Measurements from ENCODE around the gene EXD3. TPM values are rescaled to one million over a fixed set of nuclear protein-coding genes. Genes with fewer than 3 reads are reported as not detected.
"Not testable (repeated sequence)": the region's sequence is repeated elsewhere in the genome, so short reads cannot be mapped to it uniquely, and the experiment has no call there.

The EXD3 gene
- total RNA-seq, 2 experiments from 2014 or later: 20.8 to 27.0 TPM

GRCh38 chr9:137467896-137468295 lies 44.9 kb upstream of the EXD3 start:
- no peak for TF ChIP-seq EZH2phosphoT487 (IDR thresholded peaks at IDR 0.05; ENCODE audit: borderline replicate concordance, low read depth, low read length)
- no peak for TF ChIP-seq CTCF (conservative IDR thresholded peaks at IDR 0.05; ENCODE audit: low read length)
- CTCF ChIA-PET (ENCODE audit: unreplicated experiment): no interaction called here

GRCh38 chr9:137467161-137467581 lies 44.2 kb upstream of the EXD3 start:
- intact Hi-C loops (cut with micrococcal nuclease; ENCODE audit: unreplicated experiment): no loop called here
- Histone ChIP-seq H3K27ac (ENCODE audit: low read depth, low read length, poor library complexity, severe bottlenecking) (no peak overlapping the region), H2AFZ (ENCODE audit: low read length) (no peak overlapping the region), H3K4me3 (ENCODE audit: low read depth, low read length, poor library complexity, severe bottlenecking) (no peak overlapping the region), H3K4me2 (ENCODE audit: low read length) (no peak overlapping the region), H3K4me1 (ENCODE audit: insufficient read depth, low read length, poor library complexity, severe bottlenecking) (peaks cover 10% of the 10 kb centered on the region), H3K36me3 (ENCODE audit: insufficient read depth, low read length) (no peaks in the 10 kb centered on the region), H4K20me1 (ENCODE audit: insufficient read depth, low read length) (no peaks in the 10 kb centered on the region), H3K9me3 (ENCODE audit: low read length) (no peaks in the 10 kb centered on the region), H3K79me2 (ENCODE audit: insufficient read depth, low read depth, low read length) (no peaks in the 10 kb centered on the region), H3K9me2 (ENCODE audit: insufficient read depth, low read length) (no peaks in the 10 kb centered on the region)
- no peak for TF ChIP-seq EZH2phosphoT487 (IDR thresholded peaks at IDR 0.05; ENCODE audit: borderline replicate concordance, low read depth, low read length)
- no peak for TF ChIP-seq CTCF (conservative IDR thresholded peaks at IDR 0.05; ENCODE audit: low read length)
- POLR2A ChIA-PET: no interaction called here
- no peak for DNase-seq (ENCODE audit: low spot score)
- BruUV-seq (replicated peaks): no TSS peak
- CTCF ChIA-PET (ENCODE audit: unreplicated experiment): no interaction called here

More at GRCh38 chr9:137467896-137468295, 44.9 kb upstream of the EXD3 start:
- no peak overlapping the region for H3K4me2 ChIP-seq (ENCODE audit: low read length)
- H3K36me3 ChIP-seq (ENCODE audit: insufficient read depth, low read length): no peaks in the 10 kb centered on the region
- no TSS peak for BruUV-seq (replicated peaks)
- POLR2A ChIA-PET: no interaction called here
- H3K9me2 ChIP-seq (ENCODE audit: insufficient read depth, low read length): no peaks in the 10 kb centered on the region
- no peaks in the 10 kb centered on the region for H3K79me2 ChIP-seq (ENCODE audit: insufficient read depth, low read depth, low read length)
- H3K4me3 ChIP-seq (ENCODE audit: low read depth, low read length, poor library complexity, severe bottlenecking): no peak overlapping the region
- intact Hi-C loops (cut with micrococcal nuclease; ENCODE audit: unreplicated experiment): no loop called here
- H3K9me3 ChIP-seq (ENCODE audit: low read length): no peaks in the 10 kb centered on the region
- peaks cover 6% of the 10 kb centered on the region for H3K4me1 ChIP-seq (ENCODE audit: insufficient read depth, low read length, poor library complexity, severe bottlenecking)
- no peak for DNase-seq (ENCODE audit: low spot score)
- H2AFZ ChIP-seq (ENCODE audit: low read length): no peak overlapping the region
- no peaks in the 10 kb centered on the region for H4K20me1 ChIP-seq (ENCODE audit: insufficient read depth, low read length)
- no peak overlapping the region for H3K27ac ChIP-seq (ENCODE audit: low read depth, low read length, poor library complexity, severe bottlenecking)

- H4K20me1 ChIP-seq (ENCODE audit: insufficient read depth, low read length); H2AFZ ChIP-seq (ENCODE audit: low read length); H3K9me2 ChIP-seq (ENCODE audit: insufficient read depth, low read length); H3K27ac ChIP-seq (ENCODE audit: low read depth, low read length, poor library complexity, severe bottlenecking); intact Hi-C loops (cut with micrococcal nuclease; ENCODE audit: unreplicated experiment); POLR2A ChIA-PET; H3K4me2 ChIP-seq (ENCODE audit: low read length); H3K9me3 ChIP-seq (ENCODE audit: low read length); H3K79me2 ChIP-seq (ENCODE audit: insufficient read depth, low read depth, low read length); H3K36me3 ChIP-seq (ENCODE audit: insufficient read depth, low read length); BruUV-seq (replicated peaks); CTCF ChIA-PET (ENCODE audit: unreplicated experiment); H3K4me3 ChIP-seq (ENCODE audit: low read depth, low read length, poor library complexity, severe bottlenecking); DNase-seq (ENCODE audit: low spot score): not testable (repeated sequence)
- peaks cover 16% of the 10 kb centered on the region for H3K4me1 ChIP-seq (ENCODE audit: insufficient read depth, low read length, poor library complexity, severe bottlenecking)
These were observed 43.6 kb upstream of the EXD3 start for GRCh38 chr9:137466389-137467085.
